Measurements from ENCODE around the gene BCL11A. TPM values are rescaled to one million over a fixed set of nuclear protein-coding genes. Genes with fewer than 3 reads are reported as not detected.
A peak's percentile ranks its signal among the peaks of the same experiment; 100 is the strongest.

The BCL11A gene
- total and polyA plus RNA-seq, 2 donors from 2014 or later = 1.4 to 8.7 TPM

GRCh38 chr2:60551240-60552077 is 2.0 kb downstream of the BCL11A start:
- DNase-seq (peak in 4 of 5 donors; percentile 60 to 78 (median 74)), FAIRE-seq (no peak)
- Histone ChIP-seq H3K27ac (ENCODE audit: low read depth in 2 of 2, low read length in 2 of 2) (no peak overlapping the region), H3K4me3 (ENCODE audit: low read length in 3 of 3) (peak overlapping the region in 1 of 3 donors; percentile 50), H3K4me1 (ENCODE audit: control insufficient read depth in 2 of 3, insufficient read depth in 2 of 3, low read depth in 1 of 3, low read length in 3 of 3) (peaks cover 0 to 17% (median 2%) of the 10 kb centered on the region in 3 donors), H3K36me3 (ENCODE audit: control insufficient read depth in 2 of 3, insufficient read depth in 3 of 3, low read length in 3 of 3) (no peaks in the 10 kb centered on the region), H3K9ac (ENCODE audit: low read length in 3 of 3) (no peak overlapping the region), H3K9me3 (ENCODE audit: control insufficient read depth in 2 of 3, insufficient read depth in 1 of 3, low read length in 3 of 3) (no peaks in the 10 kb centered on the region), H3K27me3 (ENCODE audit: control insufficient read depth, insufficient read depth, low read length) (peaks cover 3% of the 10 kb centered on the region)
- intact Hi-C loops (cut with DNase I) = no loop called here
- no peak for TF ChIP-seq CTCF (IDR thresholded peaks at IDR 0.05; ENCODE audit: borderline replicate concordance, extremely low read depth, insufficient read depth)

GRCh38 chr2:60550984-60551239 is 2.5 kb downstream of the BCL11A start:
- Histone ChIP-seq H3K36me3 (ENCODE audit: control insufficient read depth in 2 of 3, insufficient read depth in 3 of 3, low read length in 3 of 3) (no peaks in the 10 kb centered on the region), H3K9me3 (ENCODE audit: control insufficient read depth in 2 of 3, insufficient read depth in 1 of 3, low read length in 3 of 3) (no peaks in the 10 kb centered on the region), H3K27ac (ENCODE audit: low read depth in 2 of 2, low read length in 2 of 2) (no peak overlapping the region), H3K9ac (ENCODE audit: low read length in 3 of 3) (no peak overlapping the region), H3K4me3 (ENCODE audit: low read length in 3 of 3) (no peak overlapping the region), H3K4me1 (ENCODE audit: control insufficient read depth in 2 of 3, insufficient read depth in 2 of 3, low read depth in 1 of 3, low read length in 3 of 3) (peaks cover 0 to 17% (median 2%) of the 10 kb centered on the region in 3 donors), H3K27me3 (ENCODE audit: control insufficient read depth, insufficient read depth, low read length) (no peaks in the 10 kb centered on the region)
- FAIRE-seq = no peak
- intact Hi-C loops (cut with DNase I) = no loop called here
- DNase-seq = no peak
- no peak for TF ChIP-seq CTCF (IDR thresholded peaks at IDR 0.05; ENCODE audit: borderline replicate concordance, extremely low read depth, insufficient read depth)

- Histone ChIP-seq H3K9me3 (ENCODE audit: control insufficient read depth in 2 of 3, insufficient read depth in 1 of 3, low read length in 3 of 3) (no peaks in the 10 kb centered on the region), H3K27me3 (ENCODE audit: control insufficient read depth, insufficient read depth, low read length) (no peaks in the 10 kb centered on the region), H3K27ac (ENCODE audit: low read depth in 2 of 2, low read length in 2 of 2) (peak overlapping the region in 1 of 2 donors; percentile 47), H3K4me3 (ENCODE audit: low read length in 3 of 3) (peak overlapping the region; percentile 73 to 82 (median 79)), H3K36me3 (ENCODE audit: control insufficient read depth in 2 of 3, insufficient read depth in 3 of 3, low read length in 3 of 3) (no peaks in the 10 kb centered on the region), H3K4me1 (ENCODE audit: control insufficient read depth in 2 of 3, insufficient read depth in 2 of 3, low read depth in 1 of 3, low read length in 3 of 3) (peaks cover 0 to 17% (median 2%) of the 10 kb centered on the region in 3 donors), H3K9ac (ENCODE audit: low read length in 3 of 3) (peak overlapping the region; percentile 16 to 58 (median 41))
- DNase-seq = peak; percentile 82 to 96 (median 95)
- intact Hi-C loops (cut with DNase I) = no loop called here
- FAIRE-seq = no peak
- TF ChIP-seq CTCF (IDR thresholded peaks at IDR 0.05; ENCODE audit: borderline replicate concordance, extremely low read depth, insufficient read depth) = peak; percentile 76
These were observed 3.1 kb downstream of the BCL11A start for GRCh38 chr2:60550178-60550983.

Measured in kidney (tissue), 14 donors.